Rectal smooth muscle tissue (tissue), 1 donor: ENCODE measurements around the gene ERBB4.
"Not testable (repeated sequence)": the region's sequence is repeated elsewhere in the genome, so short reads cannot be mapped to it uniquely, and the experiment has no call there.

Experiments
- H3K27ac ChIP-seq: one replicate; pipeline ENCODE4 v1.7.0; 2013; ENCODE audit warnings: low read depth, low read length, inconsistent platforms
- H3K27me3 ChIP-seq: one replicate; pipeline ENCODE4 v1.7.0; 2013; ENCODE audit warnings: low read length; ENCODE audit not compliant: control insufficient read depth, insufficient read depth
- H3K36me3 ChIP-seq: one replicate; pipeline ENCODE4 v1.7.0; 2013; ENCODE audit warnings: low read length; ENCODE audit not compliant: control insufficient read depth, insufficient read depth
- H3K4me1 ChIP-seq: one replicate; pipeline ENCODE4 v1.7.0; 2013; ENCODE audit warnings: low read length; ENCODE audit not compliant: control insufficient read depth, insufficient read depth
- H3K4me3 ChIP-seq: one replicate; pipeline ENCODE4 v1.7.0; 2013; ENCODE audit warnings: low read length
- H3K9ac ChIP-seq: one replicate; pipeline ENCODE4 v1.7.0; 2013; ENCODE audit warnings: low read length

ERBB4 gene

GRCh38 chr2:212195626-212196025 lies 343.0 kb downstream of the ERBB4 start:
- Histone ChIP-seq H3K27ac (no peak overlapping the region), H3K4me1 (no peaks in the 10 kb centered on the region), H3K27me3 (no peaks in the 10 kb centered on the region), H3K36me3 (no peaks in the 10 kb centered on the region), H3K9ac (no peak overlapping the region), H3K4me3 (no peak overlapping the region)

GRCh38 chr2:212194396-212194795 lies 344.2 kb downstream of the ERBB4 start:
- H3K9ac ChIP-seq, result no peak overlapping the region

GRCh38 chr2:212193803-212194202 lies 344.8 kb downstream of the ERBB4 start:
- H3K27ac ChIP-seq, result no peak overlapping the region
- H3K4me1 ChIP-seq, result no peaks in the 10 kb centered on the region
- no peaks in the 10 kb centered on the region for H3K36me3 ChIP-seq
- H3K9ac ChIP-seq, result no peak overlapping the region
- H3K27me3 ChIP-seq, result no peaks in the 10 kb centered on the region
- no peak overlapping the region for H3K4me3 ChIP-seq

More at GRCh38 chr2:212194396-212194795, 344.2 kb downstream of the ERBB4 start:
- Histone ChIP-seq H3K4me3 (no peak overlapping the region), H3K36me3 (no peaks in the 10 kb centered on the region), H3K27ac (no peak overlapping the region), H3K4me1 (no peaks in the 10 kb centered on the region), H3K27me3 (no peaks in the 10 kb centered on the region)

- H3K4me1 ChIP-seq, result no peaks in the 10 kb centered on the region
- H3K27ac ChIP-seq, result no peak overlapping the region
- H3K4me3 ChIP-seq, result no peak overlapping the region
- H3K27me3 ChIP-seq, result no peaks in the 10 kb centered on the region
- H3K36me3 ChIP-seq, result no peaks in the 10 kb centered on the region
- H3K9ac ChIP-seq, result no peak overlapping the region
These were observed 345.5 kb downstream of the ERBB4 start for GRCh38 chr2:212193056-212193455.

GRCh38 chr2:212191438-212191837 lies 347.2 kb downstream of the ERBB4 start:
- not testable (repeated sequence) for H3K9ac ChIP-seq, H3K27ac ChIP-seq, H3K4me1 ChIP-seq, H3K36me3 ChIP-seq, H3K4me3 ChIP-seq, H3K27me3 ChIP-seq

GRCh38 chr2:212186166-212186565 lies 352.4 kb downstream of the ERBB4 start:
- Histone ChIP-seq H3K9ac (no peak overlapping the region), H3K27me3 (no peaks in the 10 kb centered on the region), H3K4me3 (no peak overlapping the region)

GRCh38 chr2:212181646-212182045 lies 357.0 kb downstream of the ERBB4 start:
- no peak overlapping the region for H3K9ac ChIP-seq
- no peaks in the 10 kb centered on the region for H3K4me1 ChIP-seq
- no peaks in the 10 kb centered on the region for H3K36me3 ChIP-seq
- H3K4me3 ChIP-seq, result no peak overlapping the region
- no peak overlapping the region for H3K27ac ChIP-seq
- H3K27me3 ChIP-seq, result no peaks in the 10 kb centered on the region

More at GRCh38 chr2:212186166-212186565, 352.4 kb downstream of the ERBB4 start:
- Histone ChIP-seq H3K36me3 (no peaks in the 10 kb centered on the region), H3K4me1 (no peaks in the 10 kb centered on the region), H3K27ac (no peak overlapping the region)

- Histone ChIP-seq H3K27me3 (no peaks in the 10 kb centered on the region), H3K4me3 (no peak overlapping the region), H3K9ac (no peak overlapping the region), H3K27ac (no peak overlapping the region), H3K36me3 (no peaks in the 10 kb centered on the region), H3K4me1 (no peaks in the 10 kb centered on the region)
These were observed 358.1 kb downstream of the ERBB4 start for GRCh38 chr2:212180408-212181083.

GRCh38 chr2:212177724-212178123 lies 360.9 kb downstream of the ERBB4 start:
- H3K36me3 ChIP-seq, result no peaks in the 10 kb centered on the region
- no peaks in the 10 kb centered on the region for H3K27me3 ChIP-seq
- no peak overlapping the region for H3K9ac ChIP-seq
- H3K27ac ChIP-seq, result no peak overlapping the region
- H3K4me3 ChIP-seq, result no peak overlapping the region
- no peaks in the 10 kb centered on the region for H3K4me1 ChIP-seq

GRCh38 chr2:212176151-212176550 lies 362.5 kb downstream of the ERBB4 start:
- no peaks in the 10 kb centered on the region for H3K36me3 ChIP-seq
- no peak overlapping the region for H3K4me3 ChIP-seq
- no peak overlapping the region for H3K27ac ChIP-seq
- H3K9ac ChIP-seq, result no peak overlapping the region
- no peaks in the 10 kb centered on the region for H3K27me3 ChIP-seq
- H3K4me1 ChIP-seq, result no peaks in the 10 kb centered on the region

- H3K4me3 ChIP-seq, result no peak overlapping the region
- no peaks in the 10 kb centered on the region for H3K4me1 ChIP-seq
- no peaks in the 10 kb centered on the region for H3K36me3 ChIP-seq
- no peak overlapping the region for H3K27ac ChIP-seq
- no peaks in the 10 kb centered on the region for H3K27me3 ChIP-seq
- no peak overlapping the region for H3K9ac ChIP-seq
These were observed 364.7 kb downstream of the ERBB4 start for GRCh38 chr2:212173756-212174510.

- H3K27ac ChIP-seq, result no peak overlapping the region
- no peaks in the 10 kb centered on the region for H3K27me3 ChIP-seq
- no peaks in the 10 kb centered on the region for H3K4me1 ChIP-seq
- no peak overlapping the region for H3K9ac ChIP-seq
- no peak overlapping the region for H3K4me3 ChIP-seq
- no peaks in the 10 kb centered on the region for H3K36me3 ChIP-seq
These were observed 365.3 kb downstream of the ERBB4 start for GRCh38 chr2:212173331-212173730.

GRCh38 chr2:212170382-212170781 lies 368.2 kb downstream of the ERBB4 start:
- Histone ChIP-seq H3K9ac (no peak overlapping the region), H3K27me3 (no peaks in the 10 kb centered on the region), H3K4me1 (no peaks in the 10 kb centered on the region), H3K27ac (no peak overlapping the region), H3K4me3 (no peak overlapping the region), H3K36me3 (no peaks in the 10 kb centered on the region)
